Rectal smooth muscle tissue (tissue), 1 donor: Measurements from ENCODE around the gene SIRPB1.
"Not testable (repeated sequence)": the region's sequence is repeated elsewhere in the genome, so short reads cannot be mapped to it uniquely, and the experiment has no call there.

Experiments
- H3K27ac ChIP-seq: one replicate; pipeline ENCODE4 v1.7.0; 2013; ENCODE audit warnings: low read depth, low read length, inconsistent platforms
- H3K27me3 ChIP-seq: one replicate; pipeline ENCODE4 v1.7.0; 2013; ENCODE audit warnings: low read length; ENCODE audit not compliant: control insufficient read depth, insufficient read depth
- H3K36me3 ChIP-seq: one replicate; pipeline ENCODE4 v1.7.0; 2013; ENCODE audit warnings: low read length; ENCODE audit not compliant: control insufficient read depth, insufficient read depth
- H3K4me1 ChIP-seq: one replicate; pipeline ENCODE4 v1.7.0; 2013; ENCODE audit warnings: low read length; ENCODE audit not compliant: control insufficient read depth, insufficient read depth
- H3K4me3 ChIP-seq: one replicate; pipeline ENCODE4 v1.7.0; 2013; ENCODE audit warnings: low read length
- H3K9ac ChIP-seq: one replicate; pipeline ENCODE4 v1.7.0; 2013; ENCODE audit warnings: low read length

The SIRPB1 gene

GRCh38 chr20:1652960-1653359 is 33.2 kb upstream of the SIRPB1 start:
- Histone ChIP-seq H3K4me3 (no peak overlapping the region), H3K4me1 (no peaks in the 10 kb centered on the region), H3K27ac (no peak overlapping the region), H3K9ac (no peak overlapping the region), H3K27me3 (no peaks in the 10 kb centered on the region), H3K36me3 (no peaks in the 10 kb centered on the region)

GRCh38 chr20:1652104-1652503 is 32.3 kb upstream of the SIRPB1 start:
- Histone ChIP-seq H3K27ac (no peak overlapping the region), H3K4me1 (no peaks in the 10 kb centered on the region), H3K4me3 (no peak overlapping the region), H3K9ac (no peak overlapping the region), H3K27me3 (no peaks in the 10 kb centered on the region), H3K36me3 (no peaks in the 10 kb centered on the region)

GRCh38 chr20:1651268-1652058 is 31.7 kb upstream of the SIRPB1 start:
- H3K36me3 ChIP-seq = no peaks in the 10 kb centered on the region
- H3K9ac ChIP-seq = no peak overlapping the region
- H3K4me1 ChIP-seq = no peaks in the 10 kb centered on the region
- H3K27me3 ChIP-seq = no peaks in the 10 kb centered on the region
- H3K27ac ChIP-seq = no peak overlapping the region
- no peak overlapping the region for H3K4me3 ChIP-seq

GRCh38 chr20:1648101-1648500 is 28.3 kb upstream of the SIRPB1 start:
- no peak overlapping the region for H3K27ac ChIP-seq
- H3K9ac ChIP-seq = no peak overlapping the region
- no peaks in the 10 kb centered on the region for H3K4me1 ChIP-seq
- no peaks in the 10 kb centered on the region for H3K36me3 ChIP-seq
- H3K4me3 ChIP-seq = no peak overlapping the region
- no peaks in the 10 kb centered on the region for H3K27me3 ChIP-seq

- H3K9ac ChIP-seq = no peak overlapping the region
- H3K27me3 ChIP-seq = no peaks in the 10 kb centered on the region
- H3K4me1 ChIP-seq = no peaks in the 10 kb centered on the region
- no peaks in the 10 kb centered on the region for H3K36me3 ChIP-seq
- H3K27ac ChIP-seq = no peak overlapping the region
- H3K4me3 ChIP-seq = no peak overlapping the region
These were observed 27.2 kb upstream of the SIRPB1 start for GRCh38 chr20:1646975-1647431.

- Histone ChIP-seq H3K36me3 (no peaks in the 10 kb centered on the region), H3K4me3 (no peak overlapping the region), H3K9ac (no peak overlapping the region), H3K27ac (no peak overlapping the region), H3K27me3 (no peaks in the 10 kb centered on the region), H3K4me1 (no peaks in the 10 kb centered on the region)
These were observed 24.5 kb upstream of the SIRPB1 start for GRCh38 chr20:1644101-1644962.

GRCh38 chr20:1638643-1639042 is 18.8 kb upstream of the SIRPB1 start:
- H3K27me3 ChIP-seq, H3K36me3 ChIP-seq, H3K27ac ChIP-seq, H3K9ac ChIP-seq, H3K4me3 ChIP-seq, H3K4me1 ChIP-seq: not testable (repeated sequence)

- Histone ChIP-seq H3K27ac (no peak overlapping the region), H3K36me3 (no peaks in the 10 kb centered on the region), H3K4me1 (no peaks in the 10 kb centered on the region), H3K27me3 (no peaks in the 10 kb centered on the region), H3K9ac (no peak overlapping the region), H3K4me3 (no peak overlapping the region)
These were observed 17.9 kb upstream of the SIRPB1 start for GRCh38 chr20:1637755-1638154.

- H3K36me3 ChIP-seq = no peaks in the 10 kb centered on the region
- H3K4me1 ChIP-seq = no peaks in the 10 kb centered on the region
- no peaks in the 10 kb centered on the region for H3K27me3 ChIP-seq
- no peak overlapping the region for H3K4me3 ChIP-seq
- no peak overlapping the region for H3K27ac ChIP-seq
- H3K9ac ChIP-seq = no peak overlapping the region
These were observed 17.4 kb upstream of the SIRPB1 start for GRCh38 chr20:1637226-1637625.

- no peaks in the 10 kb centered on the region for H3K36me3 ChIP-seq
- no peak overlapping the region for H3K4me3 ChIP-seq
- H3K27me3 ChIP-seq = no peaks in the 10 kb centered on the region
- H3K9ac ChIP-seq = no peak overlapping the region
- H3K27ac ChIP-seq = no peak overlapping the region
- no peaks in the 10 kb centered on the region for H3K4me1 ChIP-seq
These were observed 16.8 kb upstream of the SIRPB1 start for GRCh38 chr20:1636621-1637020.

GRCh38 chr20:1635291-1635979 is 15.6 kb upstream of the SIRPB1 start:
- Histone ChIP-seq H3K4me3 (no peak overlapping the region), H3K27ac (no peak overlapping the region), H3K27me3 (no peaks in the 10 kb centered on the region), H3K9ac (no peak overlapping the region), H3K4me1 (no peaks in the 10 kb centered on the region), H3K36me3 (no peaks in the 10 kb centered on the region)

GRCh38 chr20:1633535-1633934 is 13.7 kb upstream of the SIRPB1 start:
- Histone ChIP-seq H3K27ac (no peak overlapping the region), H3K36me3 (no peaks in the 10 kb centered on the region), H3K27me3 (no peaks in the 10 kb centered on the region), H3K9ac (no peak overlapping the region), H3K4me3 (no peak overlapping the region), H3K4me1 (no peaks in the 10 kb centered on the region)
